ENCODE measurements around the gene ACVR2A.

Gene ACVR2A

DNA sequence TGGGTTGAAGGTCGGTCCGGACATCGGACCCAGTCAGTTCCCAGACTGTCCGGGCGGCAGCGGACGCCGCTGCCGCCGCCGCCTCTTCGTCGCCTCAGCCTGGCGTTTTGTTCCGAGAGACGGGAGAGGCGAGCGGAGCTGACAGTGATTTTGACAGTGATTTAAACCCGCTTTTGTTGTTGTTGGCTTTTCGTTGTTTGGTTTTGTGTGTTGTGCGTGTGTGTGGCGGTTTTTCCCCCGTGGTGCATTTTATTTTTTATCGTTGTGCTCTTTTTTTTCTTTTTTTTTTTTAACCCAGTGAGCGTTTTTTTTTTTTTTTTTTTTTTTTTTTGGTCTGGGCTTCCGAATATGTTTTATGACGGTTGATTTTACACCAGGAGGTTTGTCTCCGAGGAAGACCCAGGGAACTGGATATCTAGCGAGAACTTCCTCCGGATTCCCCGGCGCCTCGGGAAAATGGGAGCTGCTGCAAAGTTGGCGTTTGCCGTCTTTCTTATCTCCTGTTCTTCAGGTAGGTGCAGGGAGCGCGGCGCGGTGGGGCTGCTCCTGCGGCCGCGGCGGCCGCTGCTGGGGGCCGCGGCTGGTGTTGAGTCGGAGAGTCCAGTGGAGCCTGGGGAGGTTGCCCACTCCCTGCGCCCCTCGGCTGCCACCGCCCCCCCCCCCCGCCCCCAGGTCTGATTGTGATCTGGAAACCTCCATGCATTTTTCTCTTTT, at the start of gene ACVR2A:
Gene ACVR2A (plus strand): TSS at position 333 of the 714 bp plus-strand sequence. CDS start 124 bp downstream, at position 457.
- Histone ChIP-seq H3K27me3 (ENCODE audit: insufficient read depth, insufficient read length) (no peaks in the 10 kb centered on the region), H3K4me3 (ENCODE audit: insufficient read length, low read depth) (peak within 1 kb of the TSS; percentile 75), H3K9me3 (ENCODE audit: insufficient read depth, low read length) (no peaks in the 10 kb centered on the region), H3K36me3 (ENCODE audit: insufficient read depth, insufficient read length, low read length) (no peaks in the 10 kb centered on the region), H3K9ac (ENCODE audit: insufficient read length, low read depth) (peak within 1 kb of the TSS; percentile 86), H3K4me1 (ENCODE audit: insufficient read depth, insufficient read length) (no peaks in the 10 kb centered on the region)
- DNase-seq (ENCODE audit: low read depth, low spot score) = peak; percentile 23
- TF ChIP-seq ZNF274 (IDR thresholded peaks at IDR 0.05; ENCODE audit: low read depth, low read length) = no peak
- TF ChIP-seq SUZ12 (IDR thresholded peaks at IDR 0.05; ENCODE audit: extremely low read depth, insufficient read depth, insufficient read length) = no peak
- TF ChIP-seq YY1 (IDR thresholded peaks at IDR 0.05; ENCODE audit: insufficient read depth, insufficient read length) = no peak

DNA sequence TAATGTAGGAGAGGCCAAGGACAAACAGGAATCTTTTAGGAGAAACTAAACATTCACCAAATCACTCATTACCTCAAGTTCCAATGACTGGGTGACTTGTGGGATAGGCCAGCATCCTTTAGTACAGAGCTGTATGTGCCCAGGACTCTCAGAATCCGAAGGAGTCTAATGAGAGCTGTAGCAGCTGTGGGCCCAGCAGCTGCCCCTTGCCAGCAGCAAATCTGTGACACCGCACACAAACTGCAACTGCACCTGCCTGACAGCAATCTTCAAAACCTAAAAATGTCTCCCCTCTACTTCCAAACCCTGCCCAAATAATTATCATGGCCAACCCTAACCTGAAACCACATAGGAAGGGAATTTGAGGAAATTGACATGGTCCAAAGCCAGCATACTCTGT, 44.5 kb upstream of the ACVR2A start:
- Histone ChIP-seq H3K36me3 (ENCODE audit: insufficient read depth, insufficient read length, low read length) (no peaks in the 10 kb centered on the region), H3K4me1 (ENCODE audit: insufficient read depth, insufficient read length) (no peaks in the 10 kb centered on the region), H3K9me3 (ENCODE audit: insufficient read depth, low read length) (no peaks in the 10 kb centered on the region), H3K9ac (ENCODE audit: insufficient read length, low read depth) (no peak overlapping the region), H3K27me3 (ENCODE audit: insufficient read depth, insufficient read length) (no peaks in the 10 kb centered on the region), H3K4me3 (ENCODE audit: insufficient read length, low read depth) (no peak overlapping the region)
- no peak for DNase-seq (ENCODE audit: low read depth, low spot score)
- no peak for TF ChIP-seq ZNF274 (IDR thresholded peaks at IDR 0.05; ENCODE audit: low read depth, low read length)
- TF ChIP-seq SUZ12 (IDR thresholded peaks at IDR 0.05; ENCODE audit: extremely low read depth, insufficient read depth, insufficient read length) = no peak
- no peak for TF ChIP-seq YY1 (IDR thresholded peaks at IDR 0.05; ENCODE audit: insufficient read depth, insufficient read length)

DNA sequence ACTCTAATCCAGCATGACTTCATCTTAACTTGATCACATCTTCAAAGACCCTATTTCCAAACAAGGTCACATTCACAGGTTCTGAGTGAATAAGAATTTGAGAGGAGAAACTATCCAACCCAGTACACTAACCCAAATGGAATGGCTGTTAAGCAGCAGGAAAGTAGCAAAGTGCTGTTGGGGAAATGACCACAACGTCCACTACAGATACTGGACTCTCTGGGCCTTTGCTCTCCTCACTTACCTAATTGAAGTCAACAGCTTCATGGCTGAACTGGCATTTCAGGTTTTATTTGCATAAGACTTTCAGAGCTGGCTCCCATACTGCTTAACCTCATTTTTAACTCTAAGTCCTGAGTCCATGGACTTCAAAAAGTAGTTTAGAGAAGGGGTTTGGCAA, 38.0 kb upstream of the ACVR2A start:
- DNase-seq (ENCODE audit: low read depth, low spot score) = no peak
- TF ChIP-seq SUZ12 (IDR thresholded peaks at IDR 0.05; ENCODE audit: extremely low read depth, insufficient read depth, insufficient read length) (no peak), YY1 (IDR thresholded peaks at IDR 0.05; ENCODE audit: insufficient read depth, insufficient read length) (no peak), ZNF274 (IDR thresholded peaks at IDR 0.05; ENCODE audit: low read depth, low read length) (no peak)
- Histone ChIP-seq H3K9me3 (ENCODE audit: insufficient read depth, low read length) (no peaks in the 10 kb centered on the region), H3K4me1 (ENCODE audit: insufficient read depth, insufficient read length) (no peaks in the 10 kb centered on the region), H3K36me3 (ENCODE audit: insufficient read depth, insufficient read length, low read length) (no peaks in the 10 kb centered on the region), H3K27me3 (ENCODE audit: insufficient read depth, insufficient read length) (no peaks in the 10 kb centered on the region), H3K9ac (ENCODE audit: insufficient read length, low read depth) (no peak overlapping the region), H3K4me3 (ENCODE audit: insufficient read length, low read depth) (no peak overlapping the region)

DNA sequence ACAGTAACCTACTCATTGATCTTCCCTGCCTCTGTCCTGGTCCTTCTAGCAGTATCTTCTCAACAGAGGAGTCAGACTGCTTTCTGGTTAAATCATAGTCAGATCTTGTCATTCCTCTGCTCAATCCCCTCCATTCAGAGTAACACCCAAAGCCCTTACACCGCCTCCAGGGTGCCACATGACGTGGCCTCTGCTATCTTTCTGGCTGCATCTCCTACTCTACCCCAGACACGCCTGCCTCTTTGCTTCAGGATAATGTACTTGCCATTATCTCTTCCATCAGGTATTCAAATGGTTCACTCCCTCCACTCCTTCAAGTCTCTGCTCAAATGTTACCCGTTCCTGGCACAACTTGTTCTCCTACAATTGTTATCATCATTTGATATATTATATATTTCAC, 36.3 kb upstream of the ACVR2A start:
- Histone ChIP-seq H3K9me3 (ENCODE audit: insufficient read depth, low read length) (no peaks in the 10 kb centered on the region), H3K4me1 (ENCODE audit: insufficient read depth, insufficient read length) (no peaks in the 10 kb centered on the region), H3K36me3 (ENCODE audit: insufficient read depth, insufficient read length, low read length) (no peaks in the 10 kb centered on the region), H3K27me3 (ENCODE audit: insufficient read depth, insufficient read length) (no peaks in the 10 kb centered on the region), H3K4me3 (ENCODE audit: insufficient read length, low read depth) (no peak overlapping the region), H3K9ac (ENCODE audit: insufficient read length, low read depth) (no peak overlapping the region)
- no peak for DNase-seq (ENCODE audit: low read depth, low spot score)
- TF ChIP-seq YY1 (IDR thresholded peaks at IDR 0.05; ENCODE audit: insufficient read depth, insufficient read length) (no peak), SUZ12 (IDR thresholded peaks at IDR 0.05; ENCODE audit: extremely low read depth, insufficient read depth, insufficient read length) (no peak), ZNF274 (IDR thresholded peaks at IDR 0.05; ENCODE audit: low read depth, low read length) (no peak)

DNA sequence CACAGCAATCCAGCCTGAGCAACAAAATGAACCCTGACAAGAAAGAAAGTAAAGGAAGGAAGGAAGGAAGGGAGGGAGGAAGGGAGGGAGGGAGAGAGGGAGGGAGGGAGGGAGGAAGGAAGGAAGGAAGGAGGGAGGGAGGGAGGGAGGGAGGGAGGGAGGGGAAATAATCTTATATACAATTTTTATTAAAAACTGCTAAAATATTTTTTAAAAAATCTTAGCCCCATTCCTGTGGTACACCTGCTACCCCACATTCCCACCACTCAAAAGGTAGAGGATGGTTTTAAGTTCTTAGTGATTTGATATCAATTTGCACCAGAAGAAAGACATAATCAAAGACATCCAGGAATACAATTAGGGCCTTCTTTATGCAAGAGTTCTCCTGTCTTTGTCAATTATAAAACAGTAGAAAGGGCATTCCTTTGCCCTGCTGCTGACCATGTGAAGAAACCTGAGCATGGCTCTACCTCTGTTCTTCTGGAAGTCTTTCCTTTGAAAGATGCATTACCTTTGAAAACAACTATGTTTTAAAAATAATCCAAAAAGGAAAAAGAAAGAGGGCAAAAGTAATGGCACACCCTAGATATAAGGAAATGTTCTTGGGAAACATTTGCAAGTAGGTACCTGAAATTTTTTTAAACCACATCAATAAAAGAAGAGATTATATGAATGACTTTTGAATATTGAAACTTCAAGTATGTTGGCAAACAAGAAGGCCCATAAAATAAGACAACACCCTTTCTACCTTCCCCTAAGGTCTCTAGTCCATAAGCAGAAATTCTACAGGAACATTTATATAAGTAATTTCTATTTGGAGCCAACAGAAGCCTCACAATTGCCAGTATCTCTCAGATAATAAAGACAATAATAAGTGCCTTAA, 33.7 kb upstream of the ACVR2A start:
- no peaks in the 10 kb centered on the region for H3K27me3 ChIP-seq (ENCODE audit: insufficient read depth, insufficient read length)
- no peaks in the 10 kb centered on the region for H3K9me3 ChIP-seq (ENCODE audit: insufficient read depth, low read length)
- H3K9ac ChIP-seq (ENCODE audit: insufficient read length, low read depth) = no peak overlapping the region
- H3K4me3 ChIP-seq (ENCODE audit: insufficient read length, low read depth) = no peak overlapping the region
- DNase-seq (ENCODE audit: low read depth, low spot score) = no peak
- TF ChIP-seq SUZ12 (IDR thresholded peaks at IDR 0.05; ENCODE audit: extremely low read depth, insufficient read depth, insufficient read length) (no peak), YY1 (IDR thresholded peaks at IDR 0.05; ENCODE audit: insufficient read depth, insufficient read length) (no peak), ZNF274 (IDR thresholded peaks at IDR 0.05; ENCODE audit: low read depth, low read length) (no peak)
- no peaks in the 10 kb centered on the region for H3K36me3 ChIP-seq (ENCODE audit: insufficient read depth, insufficient read length, low read length)
- no peaks in the 10 kb centered on the region for H3K4me1 ChIP-seq (ENCODE audit: insufficient read depth, insufficient read length)

DNA sequence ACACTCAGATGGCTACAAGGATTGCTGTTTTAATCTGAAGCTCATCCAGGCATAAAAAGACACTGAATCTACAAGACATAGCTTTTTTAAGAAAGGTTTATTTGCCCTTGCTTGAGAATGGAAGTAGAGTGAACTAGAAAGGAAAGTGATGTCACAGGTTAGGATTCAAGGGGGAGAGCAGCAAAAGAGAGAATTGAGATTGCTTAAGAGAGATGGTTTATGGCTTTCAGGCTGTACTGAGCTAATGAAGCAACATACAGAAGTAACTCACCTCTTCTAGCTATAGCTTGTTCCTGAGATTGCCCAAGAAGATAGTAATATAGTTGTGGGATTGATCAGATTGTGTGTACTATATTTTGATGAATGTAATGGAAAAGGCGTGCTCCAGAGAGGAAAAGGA, 26.1 kb upstream of the ACVR2A start:
- Histone ChIP-seq H3K4me1 (ENCODE audit: insufficient read depth, insufficient read length) (no peaks in the 10 kb centered on the region), H3K36me3 (ENCODE audit: insufficient read depth, insufficient read length, low read length) (no peaks in the 10 kb centered on the region), H3K9me3 (ENCODE audit: insufficient read depth, low read length) (no peaks in the 10 kb centered on the region), H3K9ac (ENCODE audit: insufficient read length, low read depth) (no peak overlapping the region), H3K4me3 (ENCODE audit: insufficient read length, low read depth) (no peak overlapping the region), H3K27me3 (ENCODE audit: insufficient read depth, insufficient read length) (no peaks in the 10 kb centered on the region)
- DNase-seq (ENCODE audit: low read depth, low spot score) = no peak
- TF ChIP-seq SUZ12 (IDR thresholded peaks at IDR 0.05; ENCODE audit: extremely low read depth, insufficient read depth, insufficient read length) (no peak), YY1 (IDR thresholded peaks at IDR 0.05; ENCODE audit: insufficient read depth, insufficient read length) (no peak), ZNF274 (IDR thresholded peaks at IDR 0.05; ENCODE audit: low read depth, low read length) (no peak)

DNA sequence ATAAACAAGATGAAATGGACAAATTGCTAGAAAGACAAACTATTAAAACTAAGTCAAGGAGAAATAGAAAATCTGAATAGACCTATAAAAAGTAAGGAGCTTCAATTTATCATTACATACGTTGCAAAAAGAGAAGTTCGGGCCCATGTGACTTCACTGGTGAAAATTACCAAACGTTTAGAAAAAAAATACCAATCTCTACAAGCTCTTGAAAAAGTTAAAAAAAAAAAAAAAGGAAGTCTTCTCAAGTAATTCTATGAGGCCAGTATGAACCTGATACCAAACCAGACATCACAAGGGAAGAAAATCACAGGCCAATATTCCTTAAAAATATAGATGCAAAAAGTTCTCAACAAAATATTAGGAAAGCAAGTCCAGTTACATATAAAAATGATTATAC, 20.2 kb upstream of the ACVR2A start:
- Histone ChIP-seq H3K9ac (ENCODE audit: insufficient read length, low read depth) (no peak overlapping the region), H3K4me3 (ENCODE audit: insufficient read length, low read depth) (no peak overlapping the region), H3K27me3 (ENCODE audit: insufficient read depth, insufficient read length) (no peaks in the 10 kb centered on the region), H3K36me3 (ENCODE audit: insufficient read depth, insufficient read length, low read length) (no peaks in the 10 kb centered on the region), H3K4me1 (ENCODE audit: insufficient read depth, insufficient read length) (no peaks in the 10 kb centered on the region), H3K9me3 (ENCODE audit: insufficient read depth, low read length) (peaks cover 6% of the 10 kb centered on the region; the same call in 1 of the 2 replicates)
- DNase-seq (ENCODE audit: low read depth, low spot score) = no peak
- TF ChIP-seq YY1 (IDR thresholded peaks at IDR 0.05; ENCODE audit: insufficient read depth, insufficient read length) = no peak
- TF ChIP-seq ZNF274 (IDR thresholded peaks at IDR 0.05; ENCODE audit: low read depth, low read length) = no peak
- TF ChIP-seq SUZ12 (IDR thresholded peaks at IDR 0.05; ENCODE audit: extremely low read depth, insufficient read depth, insufficient read length) = no peak
